Measurements from ENCODE around the gene HAL. TPM values are rescaled to one million over a fixed set of nuclear protein-coding genes. Genes with fewer than 3 reads are reported as not detected.

Gene HAL
- total and polyA plus RNA-seq, 2 of the 13 experiments (the other 11 are each of a cell fraction or from before 2014, with no cell fraction given), result 0.89 to 37.8 TPM

DNA sequence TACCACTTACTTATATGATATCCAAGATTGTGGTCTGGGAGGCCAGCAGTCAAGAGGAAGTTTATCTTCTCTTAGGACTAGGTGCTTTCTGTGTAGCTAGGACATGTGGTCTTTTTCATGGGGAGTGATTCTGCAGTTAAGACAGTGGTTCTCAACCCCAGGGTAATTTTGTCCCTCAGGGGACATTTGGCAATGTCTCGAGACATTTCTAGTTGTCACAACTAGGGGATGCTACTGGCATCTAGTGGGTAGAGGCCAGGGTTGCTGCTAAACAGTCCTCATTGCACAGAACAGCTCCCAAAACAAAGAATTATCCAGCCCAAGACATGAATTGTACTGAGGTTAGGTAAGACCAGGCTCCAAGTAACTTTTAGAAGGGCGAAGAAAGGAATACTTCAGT, 33.0 kb downstream of the HAL start (continued):
- no peak for TF ChIP-seq ZNF841 (CRISPR knock-in tag; IDR thresholded peaks at IDR 0.05; ENCODE audit: borderline replicate concordance)
- TF ChIP-seq PRDM4 (CRISPR knock-in tag; IDR thresholded peaks at IDR 0.05; ENCODE audit: borderline replicate concordance), result no peak
- no peak for TF ChIP-seq SP2 (CRISPR knock-in tag; IDR thresholded peaks at IDR 0.05)
- TF ChIP-seq GATA4 (IDR thresholded peaks at IDR 0.05; ENCODE audit: borderline replicate concordance, low read depth), result no peak
- TF ChIP-seq GMEB1 (CRISPR knock-in tag; IDR thresholded peaks at IDR 0.05; ENCODE audit: borderline replicate concordance), result no peak
- TF ChIP-seq ZBTB2 (CRISPR knock-in tag; IDR thresholded peaks at IDR 0.05; ENCODE audit: low read depth), result no peak
- TF ChIP-seq ZFY (CRISPR knock-in tag; IDR thresholded peaks at IDR 0.05), result no peak
- TF ChIP-seq ZNF652 (CRISPR knock-in tag; IDR thresholded peaks at IDR 0.05; ENCODE audit: borderline replicate concordance, low read depth), result no peak
- no peak for TF ChIP-seq GATAD1 (CRISPR knock-in tag; IDR thresholded peaks at IDR 0.05)
- TF ChIP-seq, protein P1, sequence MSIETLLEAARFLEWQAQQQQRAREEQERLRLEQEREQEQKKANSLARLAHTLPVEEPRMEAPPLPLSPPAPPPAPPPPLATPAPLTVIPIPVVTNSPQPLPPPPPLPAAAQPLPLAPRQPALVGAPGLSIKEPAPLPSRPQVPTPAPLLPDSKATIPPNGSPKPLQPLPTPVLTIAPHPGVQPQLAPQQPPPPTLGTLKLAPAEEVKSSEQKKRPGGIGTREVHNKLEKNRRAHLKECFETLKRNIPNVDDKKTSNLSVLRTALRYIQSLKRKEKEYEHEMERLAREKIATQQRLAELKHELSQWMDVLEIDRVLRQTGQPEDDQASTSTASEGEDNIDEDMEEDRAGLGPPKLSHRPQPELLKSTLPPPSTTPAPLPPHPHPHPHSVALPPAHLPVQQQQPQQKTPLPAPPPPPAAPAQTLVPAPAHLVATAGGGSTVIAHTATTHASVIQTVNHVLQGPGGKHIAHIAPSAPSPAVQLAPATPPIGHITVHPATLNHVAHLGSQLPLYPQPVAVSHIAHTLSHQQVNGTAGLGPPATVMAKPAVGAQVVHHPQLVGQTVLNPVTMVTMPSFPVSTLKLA (IDR thresholded peaks at IDR 0.05), result no peak
- no peak for TF ChIP-seq CCDC6 (CRISPR knock-in tag; IDR thresholded peaks at IDR 0.05)
